Hepatocyte (in vitro differentiated cells): ENCODE results near the gene MLPH. TPM values are rescaled to one million over a fixed set of nuclear protein-coding genes. Genes with fewer than 3 reads are reported as not detected.

Experiments used
- DNase-seq: peaks from one replicate; pipeline ENCODE4 v3.0.0-alpha.2; 2016; ENCODE audit warnings: low spot score
- H2AFZ ChIP-seq: fragments of 200-600 bp; sonication (generic); 2 replicates; pipeline ENCODE4 v1.6.0; 2016; ENCODE audit warnings: antibody characterized with exemption, mild to moderate bottlenecking
- H3K27ac ChIP-seq: fragments of 200-600 bp; sonication (generic); 2 replicates; pipeline ENCODE4 v1.5.1; 2016; ENCODE audit warnings: mild to moderate bottlenecking
- H3K27me3 ChIP-seq: fragments of 200-600 bp; sonication (generic); 2 replicates; pipeline ENCODE4 v1.6.1; 2016
- H3K36me3 ChIP-seq: fragments of 200-600 bp; sonication (generic); replicated peaks from 2 replicates; pipeline ENCODE4 v1.5.1; 2016; ENCODE audit warnings: low read depth; ENCODE audit not compliant: insufficient read depth
- H3K4me1 ChIP-seq: fragments of 200-600 bp; sonication (generic); 2 replicates; pipeline ENCODE4 v1.5.1; 2016; ENCODE audit warnings: mild to moderate bottlenecking, moderate library complexity; ENCODE audit not compliant: insufficient read depth
- H3K4me2 ChIP-seq: fragments of 200-600 bp; sonication (generic); 2 replicates; pipeline ENCODE4 v1.6.0; 2016
- H3K4me3 ChIP-seq: fragments of 200-600 bp; sonication (generic); 2 replicates; pipeline ENCODE4 v1.5.1; 2016; ENCODE audit warnings: mild to moderate bottlenecking
- H3K79me2 ChIP-seq: fragments of 200-600 bp; sonication (generic); 2 replicates; pipeline ENCODE4 v1.6.0; 2017; ENCODE audit warnings: mild to moderate bottlenecking
- H3K9me2 ChIP-seq: fragments of 200-600 bp; sonication (generic); replicated peaks from 2 replicates; pipeline ENCODE4 v1.6.0; 2017; ENCODE audit warnings: mild to moderate bottlenecking; ENCODE audit not compliant: insufficient read depth
- H3K9me3 ChIP-seq: fragments of 200-600 bp; sonication (generic); 2 replicates; pipeline ENCODE4 v1.5.1; 2016; ENCODE audit warnings: low read depth, mild to moderate bottlenecking
- H4K20me1 ChIP-seq: fragments of 200-600 bp; sonication (generic); 2 replicates; pipeline ENCODE4 v1.6.0; 2016; ENCODE audit warnings: mild to moderate bottlenecking; ENCODE audit not compliant: insufficient read depth, poor library complexity, severe bottlenecking
- EZH2 ChIP-seq: fragments of 200-600 bp; sonication (generic); IDR thresholded peaks from 2 replicates; pipeline ENCODE4 v1.6.1; 2016; ENCODE audit warnings: antibody characterized with exemption, mild to moderate bottlenecking, borderline replicate concordance
- EZH2phosphoT487 ChIP-seq: fragments of 200-600 bp; sonication (generic); IDR thresholded peaks from one replicate; pipeline ENCODE4 v1.6.1; 2018; ENCODE audit warnings: antibody characterized with exemption, mild to moderate bottlenecking, low read depth, moderate library complexity; ENCODE audit not compliant: unreplicated experiment, severe bottlenecking
- WGBS: methylation state at CpG from one replicate; pipeline ENCODE4 v1.1.6; 2016; ENCODE audit warnings: low lambda C conversion rate; ENCODE audit errors: missing lambda C conversion rate; 5-methylcytosine and 5-hydroxymethylcytosine counted together
- polyA plus RNA-seq: library from polyadenylated mRNA; unstranded; fragments of >200 nt; fragmentation: Nextera tagmentation; extraction: Ambion mirVana; gene quantifications from 2 replicates; pipeline ENCODE4 v1.2.1, GENCODE V29; 2016
- total RNA-seq: library from RNA; depleted of rRNA; stranded (reverse); fragments of >200 nt; gene quantifications from 2 replicates; pipeline ENCODE4 v1.2.3, GENCODE V29; 2014
- TF ChIP-seq, protein P1 (sequence below): fragments of 200-600 bp; sonication (generic); IDR thresholded peaks from 2 replicates; pipeline ENCODE4 v1.5.1; 2016; ENCODE audit warnings: antibody characterized with exemption, mild to moderate bottlenecking; ENCODE audit not compliant: poor library complexity

MLPH gene
- total and polyA plus RNA-seq, 2 experiments from 2014 or later = 6.7 to 12.3 TPM

GRCh38 chr2:237575869-237576862 lies 89.1 kb downstream of the MLPH start:
- Histone ChIP-seq H3K9me2 (no peaks in the 10 kb centered on the region), H3K27me3 (no peaks in the 10 kb centered on the region), H3K27ac (no peak overlapping the region), H3K4me3 (no peak overlapping the region), H3K4me2 (no peak overlapping the region), H3K79me2 (no peaks in the 10 kb centered on the region), H2AFZ (no peak overlapping the region), H3K4me1 (peaks cover 11% of the 10 kb centered on the region), H4K20me1 (no peaks in the 10 kb centered on the region), H3K9me3 (no peaks in the 10 kb centered on the region), H3K36me3 (no peaks in the 10 kb centered on the region)
- TF ChIP-seq EZH2phosphoT487 (no peak), EZH2 (no peak)
- TF ChIP-seq, protein P1, sequence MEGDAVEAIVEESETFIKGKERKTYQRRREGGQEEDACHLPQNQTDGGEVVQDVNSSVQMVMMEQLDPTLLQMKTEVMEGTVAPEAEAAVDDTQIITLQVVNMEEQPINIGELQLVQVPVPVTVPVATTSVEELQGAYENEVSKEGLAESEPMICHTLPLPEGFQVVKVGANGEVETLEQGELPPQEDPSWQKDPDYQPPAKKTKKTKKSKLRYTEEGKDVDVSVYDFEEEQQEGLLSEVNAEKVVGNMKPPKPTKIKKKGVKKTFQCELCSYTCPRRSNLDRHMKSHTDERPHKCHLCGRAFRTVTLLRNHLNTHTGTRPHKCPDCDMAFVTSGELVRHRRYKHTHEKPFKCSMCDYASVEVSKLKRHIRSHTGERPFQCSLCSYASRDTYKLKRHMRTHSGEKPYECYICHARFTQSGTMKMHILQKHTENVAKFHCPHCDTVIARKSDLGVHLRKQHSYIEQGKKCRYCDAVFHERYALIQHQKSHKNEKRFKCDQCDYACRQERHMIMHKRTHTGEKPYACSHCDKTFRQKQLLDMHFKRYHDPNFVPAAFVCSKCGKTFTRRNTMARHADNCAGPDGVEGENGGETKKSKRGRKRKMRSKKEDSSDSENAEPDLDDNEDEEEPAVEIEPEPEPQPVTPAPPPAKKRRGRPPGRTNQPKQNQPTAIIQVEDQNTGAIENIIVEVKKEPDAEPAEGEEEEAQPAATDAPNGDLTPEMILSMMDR = no peak
- WGBS = 88% methylated on average over 27 of the region's 27 CpGs
- DNase-seq = no peak

DNA sequence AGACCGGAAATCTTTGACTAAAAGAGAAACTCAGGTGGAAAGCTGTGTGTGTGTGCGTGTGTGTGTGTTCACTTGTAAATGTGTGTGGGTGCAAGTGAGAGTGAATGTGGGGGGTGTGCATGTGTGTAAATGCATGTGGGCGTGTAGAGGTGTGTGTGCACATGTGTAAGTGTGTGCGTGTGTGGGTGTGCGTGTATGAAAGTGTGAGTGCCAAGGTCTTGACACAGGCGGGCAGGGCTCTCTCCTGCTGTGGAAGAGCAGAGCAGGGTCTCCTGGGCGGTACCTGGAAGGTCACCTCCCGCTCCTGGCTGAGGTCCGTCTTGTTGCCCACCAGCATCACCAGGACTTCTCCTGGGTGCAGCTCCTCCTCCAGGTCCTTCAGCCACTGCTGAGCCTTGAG lies 89.9 kb downstream of the MLPH start:
- 97% methylated on average over 9 of the region's 9 CpGs for whole genome bisulfite sequencing
- H3K36me3 ChIP-seq = no peaks in the 10 kb centered on the region

DNA sequence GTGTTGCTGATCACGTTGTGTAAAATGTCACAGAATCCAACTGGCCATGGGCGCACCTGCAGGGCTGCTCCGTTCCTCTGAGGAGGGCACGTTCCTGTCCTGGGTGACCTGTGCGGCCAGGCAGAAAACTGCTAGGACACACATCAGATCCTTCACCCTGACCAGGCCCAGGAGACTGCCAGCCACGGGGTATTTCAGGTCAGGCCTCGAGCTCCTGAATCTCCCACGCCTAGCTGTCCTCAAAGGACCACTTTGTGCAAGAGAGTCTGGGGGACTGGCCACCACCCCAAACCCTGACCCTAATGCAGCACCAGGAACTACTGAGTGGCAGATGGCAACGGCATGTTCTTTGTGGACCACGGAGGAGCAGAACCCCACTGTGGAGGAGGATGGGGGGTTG lies 90.4 kb downstream of the MLPH start:
- Histone ChIP-seq H3K9me2 (no peaks in the 10 kb centered on the region), H4K20me1 (no peaks in the 10 kb centered on the region), H3K36me3 (no peaks in the 10 kb centered on the region), H3K79me2 (no peaks in the 10 kb centered on the region), H3K9me3 (no peaks in the 10 kb centered on the region), H2AFZ (no peak overlapping the region), H3K4me3 (no peak overlapping the region), H3K4me2 (no peak overlapping the region), H3K27me3 (no peaks in the 10 kb centered on the region), H3K4me1 (peaks cover 12% of the 10 kb centered on the region), H3K27ac (no peak overlapping the region)
- DNase-seq = no peak
- WGBS = 85% methylated on average over 10 of the region's 10 CpGs
- TF ChIP-seq EZH2phosphoT487 (no peak), EZH2 (no peak)
- TF ChIP-seq, protein P1 = no peak

More for the DNA sequence above, 89.9 kb downstream of the MLPH start:
- Histone ChIP-seq H3K9me3 (no peaks in the 10 kb centered on the region), H3K27me3 (no peaks in the 10 kb centered on the region), H4K20me1 (no peaks in the 10 kb centered on the region), H3K4me2 (no peak overlapping the region), H3K79me2 (no peaks in the 10 kb centered on the region), H3K9me2 (no peaks in the 10 kb centered on the region), H2AFZ (no peak overlapping the region), H3K27ac (no peak overlapping the region), H3K4me3 (no peak overlapping the region), H3K4me1 (peaks cover 12% of the 10 kb centered on the region)
- no peak for DNase-seq
- TF ChIP-seq EZH2phosphoT487 (no peak), EZH2 (no peak)
- TF ChIP-seq, protein P1 = no peak
